Kasumi-1 (cell line): ENCODE measurements around the gene NRIP1.

Source experiments
- DNase-seq, 2 experiments: peaks; one replicate each; lab custom pipeline; 2025; lab: John Stamatoyannopoulos, UW

NRIP1 gene

GRCh38 chr21:14917762-14918161 is 147.0 kb downstream of the NRIP1 start:
- no peak for DNase-seq

DNA sequence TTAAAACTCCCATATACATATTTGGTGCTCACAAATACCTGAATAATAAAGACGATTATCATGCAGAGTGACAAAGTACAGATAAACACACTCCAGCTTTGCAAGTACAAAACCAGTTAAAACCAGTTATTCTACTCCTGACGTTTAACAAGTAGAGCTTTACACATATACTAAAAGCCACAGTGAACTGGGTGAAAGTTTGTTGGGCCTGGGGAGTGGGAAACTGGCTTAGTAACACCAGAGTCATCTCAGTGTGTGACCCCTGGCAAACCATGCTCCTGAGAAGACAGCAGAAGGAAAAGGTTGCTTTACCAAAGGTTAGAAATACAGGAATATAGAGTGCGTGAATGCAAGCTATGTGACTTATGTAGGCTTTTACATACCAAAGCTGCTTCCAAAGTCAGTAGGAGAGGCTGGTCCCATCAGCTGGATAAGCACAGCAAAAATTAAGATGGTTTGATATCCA is 148.1 kb downstream of the NRIP1 start:
- no peak for DNase-seq

- no peak for DNase-seq
Observed at GRCh38 chr21:14913638-14914037, 151.2 kb downstream of the NRIP1 start.

- no peak for DNase-seq
Observed at GRCh38 chr21:14911351-14911750, 153.4 kb downstream of the NRIP1 start.
